ENCODE results near the gene CXCR2.

DNA sequence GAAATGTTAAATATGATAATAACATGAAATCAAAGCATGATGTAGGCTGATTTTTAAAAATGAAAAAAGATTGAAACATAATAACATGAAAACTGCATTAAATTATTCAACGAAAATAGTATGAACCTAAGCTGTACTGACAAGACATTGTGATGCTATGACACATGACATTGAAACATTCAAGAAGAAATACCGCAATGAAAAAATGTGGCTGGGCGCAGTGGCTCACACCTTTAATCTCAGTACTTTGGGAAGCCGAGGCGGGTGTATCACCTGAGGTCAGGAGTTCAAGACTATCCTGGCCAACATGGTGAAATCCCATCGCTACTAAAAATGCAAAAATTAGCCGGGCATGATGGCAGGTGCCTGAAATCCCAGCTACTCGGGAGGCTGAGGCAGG is 26.3 kb downstream of the CXCR2 start:
- TF ChIP-seq, protein P1, sequence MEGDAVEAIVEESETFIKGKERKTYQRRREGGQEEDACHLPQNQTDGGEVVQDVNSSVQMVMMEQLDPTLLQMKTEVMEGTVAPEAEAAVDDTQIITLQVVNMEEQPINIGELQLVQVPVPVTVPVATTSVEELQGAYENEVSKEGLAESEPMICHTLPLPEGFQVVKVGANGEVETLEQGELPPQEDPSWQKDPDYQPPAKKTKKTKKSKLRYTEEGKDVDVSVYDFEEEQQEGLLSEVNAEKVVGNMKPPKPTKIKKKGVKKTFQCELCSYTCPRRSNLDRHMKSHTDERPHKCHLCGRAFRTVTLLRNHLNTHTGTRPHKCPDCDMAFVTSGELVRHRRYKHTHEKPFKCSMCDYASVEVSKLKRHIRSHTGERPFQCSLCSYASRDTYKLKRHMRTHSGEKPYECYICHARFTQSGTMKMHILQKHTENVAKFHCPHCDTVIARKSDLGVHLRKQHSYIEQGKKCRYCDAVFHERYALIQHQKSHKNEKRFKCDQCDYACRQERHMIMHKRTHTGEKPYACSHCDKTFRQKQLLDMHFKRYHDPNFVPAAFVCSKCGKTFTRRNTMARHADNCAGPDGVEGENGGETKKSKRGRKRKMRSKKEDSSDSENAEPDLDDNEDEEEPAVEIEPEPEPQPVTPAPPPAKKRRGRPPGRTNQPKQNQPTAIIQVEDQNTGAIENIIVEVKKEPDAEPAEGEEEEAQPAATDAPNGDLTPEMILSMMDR (IDR thresholded peaks at IDR 0.05): no peak
- TF ChIP-seq POLR2A (IDR thresholded peaks at IDR 0.05): no peak

All from heart left ventricle (tissue), 13 donors.